Stimulated activated CD8-positive, alpha-beta memory T cell treated with anti-CD3 and anti-CD28 coated beads, Interleukin-12 subunit alpha, Interleukin-12 subunit beta, amount 100 ng/mL, for 24 hours (primary cell): ENCODE results near the gene CYFIP2.

ENCODE experiments used
- DNase-seq: peaks from one replicate; pipeline ENCODE4 v3.0.0-alpha.2; 2020; ENCODE audit errors: extremely low read depth

The CYFIP2 gene

DNA sequence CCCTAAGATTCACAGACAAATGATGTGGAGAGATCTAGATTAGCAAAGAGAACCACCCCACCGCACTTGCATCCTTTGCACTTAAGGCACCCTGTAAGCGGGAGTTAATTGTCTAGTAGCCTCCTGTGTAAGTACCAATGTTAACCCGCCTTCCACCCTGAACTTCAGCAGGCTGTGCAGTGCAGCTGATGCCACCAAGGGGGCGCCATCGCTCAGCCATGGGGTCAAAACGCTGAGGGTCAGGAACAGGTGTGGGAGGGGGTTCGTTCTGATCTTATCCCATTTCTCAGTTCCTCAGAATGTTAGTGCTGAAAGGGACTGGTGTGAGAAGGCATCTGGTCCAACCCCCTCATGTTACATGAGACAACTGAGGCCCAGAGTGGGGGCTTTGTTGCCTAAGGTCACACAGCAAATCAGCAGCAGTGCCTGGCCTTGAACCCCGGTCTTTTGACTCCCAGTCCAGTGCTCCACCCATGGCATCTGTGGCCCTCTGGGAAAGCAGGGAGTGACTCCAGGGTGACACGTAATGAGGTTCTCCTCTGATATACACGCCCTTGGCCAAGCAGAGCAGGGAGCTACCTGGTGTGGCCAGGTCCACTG is 57.3 kb downstream of the CYFIP2 start:
- DNase-seq: no peak

DNA sequence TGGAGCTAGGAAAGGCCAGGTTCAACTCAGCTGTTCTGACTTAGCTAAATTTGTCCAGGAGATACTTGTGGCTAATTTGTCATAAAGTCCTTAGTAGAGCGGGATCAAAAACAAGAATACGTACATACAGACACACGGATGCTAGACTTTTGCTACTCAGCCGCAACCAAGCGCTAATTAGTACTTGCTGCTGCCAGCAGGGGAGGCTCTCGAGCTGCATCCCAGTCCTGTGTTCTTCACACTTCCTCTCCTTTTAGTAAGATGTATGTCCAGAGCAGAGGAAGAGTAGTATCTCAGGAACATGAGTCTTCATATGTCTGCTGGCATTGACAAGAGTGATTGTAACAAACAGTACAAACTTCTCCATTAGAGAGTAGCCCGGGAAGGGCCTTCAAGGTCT is 58.3 kb downstream of the CYFIP2 start:
- DNase-seq: no peak

DNA sequence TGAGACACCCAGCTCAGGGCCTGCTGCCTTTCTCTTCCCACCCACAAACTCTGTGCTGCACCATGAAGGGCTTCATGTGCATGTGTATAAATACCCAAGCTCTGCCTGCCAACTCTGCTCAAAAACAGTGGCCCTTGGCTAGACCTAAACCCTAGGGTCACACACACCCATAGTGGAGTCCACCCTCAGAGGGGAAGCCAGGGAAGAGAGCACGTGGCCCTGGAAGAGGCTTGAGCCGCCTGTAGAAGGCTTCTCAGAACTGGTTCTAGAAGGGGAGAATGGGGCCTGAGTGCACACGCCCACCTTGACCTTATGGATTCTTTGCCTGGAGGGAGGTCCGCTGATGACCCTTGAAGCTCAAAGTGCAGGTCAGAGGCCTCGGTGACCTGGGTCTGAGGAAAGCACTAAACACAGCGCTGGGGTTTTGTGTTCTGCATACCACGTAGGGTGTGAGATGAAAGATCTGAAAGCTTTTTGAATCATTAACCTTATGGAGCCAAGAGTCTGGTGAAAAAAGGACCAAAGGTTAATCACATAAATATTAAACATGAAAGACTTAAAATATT is 60.6 kb downstream of the CYFIP2 start:
- DNase-seq: no peak

DNA sequence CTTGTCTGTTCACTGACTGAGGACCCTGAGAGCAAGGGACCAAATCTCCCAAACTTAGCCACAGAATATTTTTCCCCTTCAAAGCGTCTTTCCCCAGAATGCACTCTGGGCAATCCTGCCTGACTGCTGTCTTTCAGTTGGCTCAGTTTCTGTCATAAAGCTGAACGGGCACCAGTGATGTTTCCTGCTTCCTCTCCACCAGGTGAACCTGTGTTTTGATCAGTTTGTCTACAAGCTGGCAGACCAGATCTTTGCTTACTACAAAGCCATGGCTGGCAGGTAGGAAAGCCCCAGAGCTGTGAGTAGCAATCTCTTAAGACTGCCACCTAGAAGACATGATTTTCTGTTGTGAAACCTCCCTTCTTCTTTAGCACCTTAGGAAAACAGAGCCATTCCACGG is 61.8 kb downstream of the CYFIP2 start:
- no peak for DNase-seq

DNA sequence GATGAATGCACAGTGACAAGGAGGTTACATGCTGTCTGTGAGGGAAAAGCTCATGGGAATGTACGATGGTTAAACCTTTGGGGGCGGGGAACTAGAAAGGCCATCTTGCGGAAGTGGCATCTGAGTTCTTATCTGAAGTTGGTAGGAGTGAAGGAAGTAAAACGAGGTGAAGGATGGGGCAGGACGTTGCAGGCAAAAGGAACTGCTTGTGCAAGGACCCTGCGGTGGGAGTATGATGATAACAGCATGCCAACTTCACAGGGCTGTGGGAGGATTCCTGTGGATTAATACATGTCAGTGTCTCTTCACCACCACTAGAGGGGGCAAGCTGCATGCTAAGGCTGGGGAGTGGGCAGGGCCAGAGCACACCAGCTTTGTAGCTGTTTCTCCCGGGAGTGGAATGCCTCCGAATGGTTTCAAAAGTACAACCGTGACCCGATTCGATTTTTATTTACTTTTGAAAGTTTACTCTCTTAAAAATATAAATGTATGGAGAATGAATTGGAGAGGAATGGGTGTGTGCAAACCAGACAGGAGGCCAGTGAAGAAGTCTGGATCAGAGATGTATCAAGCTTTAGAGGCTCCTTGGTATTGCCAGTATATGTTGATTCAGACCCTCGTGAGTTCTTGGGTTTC is 62.5 kb downstream of the CYFIP2 start:
- DNase-seq: no peak

DNA sequence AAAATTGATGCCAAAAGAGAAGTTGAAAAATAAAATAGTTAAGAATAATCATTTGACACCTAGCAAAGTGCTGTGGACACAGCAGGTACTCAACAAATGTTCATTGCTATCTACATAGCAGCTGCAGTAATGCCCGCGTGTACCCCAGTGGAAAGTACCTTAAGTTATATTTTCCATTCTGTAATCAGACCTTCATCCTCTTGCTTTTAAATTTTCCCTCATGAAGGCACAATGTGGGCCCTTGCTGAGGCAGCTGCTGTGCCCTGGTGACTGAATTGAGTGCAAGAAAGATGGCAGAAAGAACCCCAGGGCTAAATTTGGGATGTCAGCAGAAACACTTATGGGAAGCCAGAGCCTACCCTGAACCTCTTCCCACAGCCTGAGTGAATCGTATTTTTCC is 65.9 kb downstream of the CYFIP2 start:
- no peak for DNase-seq

DNA sequence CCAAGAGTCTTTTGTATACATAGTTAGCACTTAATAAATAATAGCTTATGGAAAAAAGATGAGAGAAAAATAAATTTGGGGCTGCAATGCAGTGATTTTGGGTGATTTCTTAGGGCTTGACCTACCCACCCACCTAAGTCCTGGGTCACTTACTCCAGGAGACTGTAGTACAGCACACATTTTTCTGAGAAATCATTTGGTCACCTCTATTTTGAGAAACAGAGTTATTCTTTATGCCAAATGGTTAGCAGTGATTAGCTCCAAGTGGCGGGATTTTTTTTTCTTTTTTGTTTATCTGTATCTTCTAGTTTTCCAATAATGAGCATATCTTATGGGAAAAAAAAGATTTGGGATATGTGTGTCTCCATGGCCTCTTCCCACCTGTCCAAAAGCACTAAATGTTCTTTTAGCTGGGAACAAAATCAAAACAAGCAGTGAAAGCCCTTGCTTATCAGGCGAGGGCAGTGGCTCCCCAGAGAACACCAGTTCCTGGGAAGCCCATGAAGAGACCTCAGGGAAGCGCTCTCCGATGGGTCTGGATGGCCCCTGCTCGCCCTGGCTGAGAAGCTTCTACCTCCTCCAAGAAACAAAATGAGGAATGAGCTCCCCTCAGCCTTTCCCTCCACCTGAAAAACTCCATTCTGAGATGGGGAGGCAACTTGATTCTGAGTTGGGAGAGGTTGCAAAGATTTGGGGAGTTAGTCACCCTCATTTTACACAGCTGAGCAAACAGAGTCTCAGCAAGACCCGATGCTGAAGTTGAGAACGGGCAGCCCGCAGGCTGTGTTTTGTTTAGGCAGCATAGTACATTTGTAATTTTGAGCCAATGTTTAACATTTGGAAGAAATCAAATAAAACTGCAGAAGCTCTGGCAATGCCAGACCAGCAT is 69.9 kb downstream of the CYFIP2 start:
- DNase-seq: no peak

DNA sequence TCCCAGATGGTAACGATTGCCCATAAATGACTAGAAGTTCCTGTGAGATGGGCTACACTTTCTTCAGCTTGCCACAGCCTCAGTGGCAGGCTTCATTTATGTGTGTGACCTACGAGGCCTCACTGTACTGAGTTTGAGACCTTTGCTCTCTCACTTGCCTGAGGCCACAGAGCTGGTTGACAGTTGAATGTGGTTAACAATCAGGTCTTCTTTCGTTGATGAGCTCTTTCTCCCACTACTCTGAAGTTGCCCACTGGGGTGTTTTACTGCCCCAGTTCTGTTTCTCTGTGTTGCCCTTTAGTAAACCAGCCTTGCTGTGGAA is 70.5 kb downstream of the CYFIP2 start:
- no peak for DNase-seq

DNA sequence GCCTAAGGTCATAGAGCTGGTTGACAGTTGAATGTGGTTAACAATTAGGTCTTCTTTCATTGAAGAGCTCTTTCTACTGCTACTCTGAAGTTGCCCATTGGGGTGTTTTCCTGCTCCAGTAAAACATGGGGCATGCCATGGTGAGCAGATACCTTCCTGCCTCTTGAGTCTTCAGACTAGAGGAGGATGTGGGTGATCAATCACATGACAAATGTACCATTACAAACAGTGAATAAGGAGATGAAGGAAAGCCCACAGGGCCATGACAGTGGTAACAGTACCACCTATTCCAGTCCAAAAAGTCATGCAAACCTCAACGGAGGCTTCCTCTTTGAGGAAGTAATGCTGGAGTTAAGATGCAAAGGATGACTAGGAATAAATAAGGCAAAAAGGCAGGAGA is 73.5 kb downstream of the CYFIP2 start:
- DNase-seq: no peak

DNA sequence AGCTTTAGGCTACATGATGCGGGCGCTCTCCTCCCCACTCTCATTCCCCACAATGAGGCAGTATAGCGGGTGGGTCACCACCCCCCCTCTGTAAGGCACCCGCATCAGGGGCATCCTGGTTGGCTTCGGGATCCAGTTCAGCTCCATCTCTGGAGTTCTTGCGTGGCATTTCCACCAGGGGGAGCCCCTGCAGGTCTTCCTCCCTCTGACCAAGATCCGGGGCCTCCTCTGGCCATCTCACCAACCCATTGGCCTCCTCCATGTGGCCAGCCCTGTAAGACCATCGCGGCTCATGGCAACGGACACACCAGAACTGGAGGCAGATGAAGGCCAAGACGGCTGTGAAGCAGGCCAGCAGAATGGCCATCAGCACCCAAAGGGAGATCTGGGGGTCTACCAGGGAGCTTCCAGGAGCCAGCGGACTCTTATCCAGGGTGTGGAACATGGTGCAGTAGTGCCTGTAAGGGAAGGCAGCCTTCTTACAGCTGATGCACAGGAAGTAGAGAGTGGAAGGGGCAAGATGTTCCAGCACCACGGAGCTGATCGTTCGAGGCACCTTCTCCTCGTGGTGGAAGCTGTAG is 77.0 kb downstream of the CYFIP2 start:
- no peak for DNase-seq

DNA sequence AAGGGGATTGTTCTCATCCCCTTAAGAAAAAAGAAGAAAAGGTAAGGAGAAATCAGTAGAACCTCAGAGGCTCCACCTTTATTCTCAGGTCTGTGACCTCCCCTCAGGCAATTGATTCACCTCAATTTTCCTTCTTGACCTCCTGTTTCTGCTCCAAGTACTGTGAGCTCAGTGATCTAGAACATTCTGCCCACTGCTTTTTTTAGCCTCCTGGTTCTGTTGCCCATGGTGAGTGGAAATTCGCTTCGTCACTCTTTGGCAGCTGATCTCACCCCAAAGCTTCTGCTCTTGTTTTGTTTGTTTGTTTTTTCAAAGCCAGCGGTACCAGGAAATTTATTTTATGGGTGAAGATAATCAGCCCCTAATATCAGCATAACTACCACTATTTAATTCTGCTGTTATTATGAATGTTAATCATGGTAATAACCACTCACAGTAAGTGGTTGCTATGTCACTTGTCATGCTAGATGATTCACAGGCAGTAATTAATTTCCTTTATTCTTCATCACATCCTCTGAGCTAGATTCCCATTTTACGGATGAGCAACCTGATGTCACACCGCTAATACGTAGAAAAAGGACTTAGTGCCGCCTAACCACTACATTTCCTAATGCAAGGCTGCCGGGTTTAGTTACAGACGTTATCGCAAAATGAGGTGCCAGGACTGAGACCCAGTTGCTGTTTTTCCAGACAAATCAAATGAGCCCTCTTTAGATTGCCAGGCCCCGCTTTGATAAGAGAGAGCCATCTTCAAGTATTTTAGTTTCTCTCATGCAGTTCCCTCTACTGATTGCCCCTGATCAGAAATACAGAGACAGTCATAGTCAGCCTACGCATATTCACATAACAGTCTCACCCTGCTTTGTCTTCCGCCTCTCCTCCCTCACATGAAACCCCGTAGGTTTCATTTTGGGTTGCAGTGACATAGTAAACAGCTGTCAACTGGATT is 78.2 kb downstream of the CYFIP2 start:
- DNase-seq: no peak

DNA sequence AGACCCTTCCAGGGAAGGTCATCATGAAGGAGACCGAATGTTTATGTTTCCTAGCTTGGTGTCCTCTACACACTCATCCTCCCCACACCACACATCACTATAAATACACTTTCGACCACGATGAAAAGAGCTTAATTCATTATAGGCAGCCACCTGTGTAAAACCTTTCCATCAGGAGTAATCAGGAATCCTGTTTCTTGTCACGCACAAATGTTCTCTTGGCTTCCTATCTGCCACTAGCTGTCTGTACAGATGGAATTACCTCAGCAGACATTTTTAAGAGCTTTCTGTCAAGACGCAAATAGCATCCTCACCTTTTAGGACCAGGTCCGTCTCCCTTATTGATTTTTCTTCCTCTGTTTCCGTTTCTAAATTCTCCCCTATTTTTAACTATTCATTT is 79.1 kb downstream of the CYFIP2 start:
- DNase-seq: no peak

DNA sequence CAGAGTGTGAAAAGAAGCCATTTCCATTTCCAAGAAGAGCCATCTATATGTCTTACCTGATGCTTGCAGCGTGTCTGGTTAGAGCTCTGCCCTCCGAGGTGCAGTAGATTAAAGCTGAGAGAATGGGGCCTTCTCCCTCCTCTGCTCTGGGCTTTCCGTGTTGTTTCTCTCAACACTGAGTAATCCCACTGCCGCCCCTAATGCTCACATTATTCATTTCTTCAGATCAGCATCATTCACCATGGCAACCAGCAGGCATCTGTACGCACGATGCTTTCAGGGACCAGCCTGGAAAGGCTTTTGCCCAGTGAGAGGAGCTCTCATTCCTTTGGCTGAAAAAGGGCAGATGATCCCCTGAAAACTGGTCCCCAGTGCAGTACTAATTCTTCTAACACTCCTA is 79.6 kb downstream of the CYFIP2 start:
- no peak for DNase-seq

DNA sequence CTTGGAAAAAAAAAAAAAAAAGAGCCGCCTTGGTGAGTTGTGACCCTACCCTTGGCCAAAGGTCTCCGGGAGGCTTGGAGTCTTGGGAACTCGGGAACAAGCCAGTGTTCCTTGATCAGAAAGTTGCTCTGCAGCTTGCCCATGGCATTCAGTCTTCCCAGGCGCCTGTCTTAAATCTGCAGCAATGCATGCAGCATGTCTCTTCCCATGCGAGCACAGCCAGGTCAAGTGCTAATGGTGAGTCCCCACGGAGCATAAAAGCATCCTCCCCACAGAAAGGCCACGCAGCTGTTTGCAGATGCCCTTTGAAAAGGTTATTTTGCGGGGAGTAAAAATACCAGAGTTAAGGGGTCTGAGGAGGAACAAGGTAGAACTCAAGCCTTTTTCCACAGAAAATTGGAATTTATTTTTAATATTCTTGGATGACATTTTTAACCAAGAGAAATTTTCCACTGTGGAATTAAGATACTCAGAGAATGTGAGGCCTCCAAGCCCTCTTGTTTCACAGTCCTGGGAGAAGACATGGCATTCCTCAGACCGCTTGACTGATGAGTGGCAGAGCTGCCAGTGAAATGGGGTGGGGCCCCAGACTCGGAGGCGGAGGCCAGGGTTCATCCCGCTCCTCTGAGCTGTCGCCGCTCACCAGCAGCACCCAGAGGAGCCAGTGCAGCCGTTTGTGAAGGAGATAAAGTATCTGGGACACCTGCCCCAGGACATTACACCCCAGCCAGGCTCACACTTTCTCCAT is 81.6 kb downstream of the CYFIP2 start:
- DNase-seq: no peak

DNA sequence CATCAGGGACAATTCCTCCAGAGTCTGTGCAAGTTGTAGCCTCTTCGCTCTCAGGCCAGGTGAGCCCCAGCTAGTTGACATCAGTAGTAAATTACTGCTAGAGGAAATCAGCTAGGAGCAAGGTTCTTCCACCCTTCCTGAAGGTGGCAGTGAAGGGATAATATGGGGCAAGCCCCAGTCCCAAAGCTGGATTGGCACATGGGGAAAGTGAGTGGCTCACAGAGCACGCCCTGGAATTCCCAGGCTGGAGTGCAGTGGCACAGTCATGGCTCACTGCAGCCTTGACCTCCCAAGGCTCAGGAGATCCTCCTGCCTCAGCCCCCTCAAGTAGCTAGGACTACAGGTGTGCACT is 82.1 kb downstream of the CYFIP2 start:
- no peak for DNase-seq

DNA sequence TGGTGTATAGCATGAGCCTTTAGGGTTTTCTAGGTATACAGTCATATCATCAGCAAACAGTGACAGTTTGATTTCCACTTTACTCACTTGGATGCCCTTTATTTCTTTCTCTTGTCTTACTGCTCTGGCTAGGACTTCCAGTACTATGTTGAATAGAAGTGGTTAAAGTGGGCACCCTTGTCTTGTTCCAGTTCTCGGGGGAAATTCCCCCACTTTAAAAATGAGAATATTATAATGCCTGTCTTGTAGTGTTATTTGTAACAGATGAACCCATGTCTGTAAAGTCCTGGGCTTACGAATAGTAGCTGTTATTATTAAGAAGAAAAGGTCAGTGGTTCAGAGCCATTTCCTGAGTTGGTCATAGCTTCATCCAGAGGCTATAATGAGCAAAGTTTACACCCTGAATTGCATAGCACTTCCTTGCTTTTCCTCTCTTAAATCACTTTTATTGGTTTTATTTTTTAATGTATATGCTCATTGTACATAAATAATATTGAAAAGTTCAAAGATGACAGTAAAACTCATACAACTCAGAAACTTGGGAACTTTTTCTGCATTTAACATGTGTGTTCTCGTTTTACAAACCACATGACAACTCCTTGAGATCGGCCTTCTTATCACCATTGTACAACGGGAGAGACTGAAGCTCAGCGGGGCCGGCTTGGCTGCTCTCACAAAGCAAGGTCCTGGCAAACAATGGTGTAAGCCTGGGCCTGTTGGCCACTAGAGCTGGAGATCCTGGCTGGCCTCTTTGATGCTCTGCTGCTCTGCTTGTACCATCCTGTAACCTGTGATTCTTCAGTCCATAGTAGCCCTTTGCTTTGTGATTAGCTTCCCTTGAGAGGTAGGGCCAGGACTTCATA is 85.2 kb downstream of the CYFIP2 start:
- no peak for DNase-seq

DNA sequence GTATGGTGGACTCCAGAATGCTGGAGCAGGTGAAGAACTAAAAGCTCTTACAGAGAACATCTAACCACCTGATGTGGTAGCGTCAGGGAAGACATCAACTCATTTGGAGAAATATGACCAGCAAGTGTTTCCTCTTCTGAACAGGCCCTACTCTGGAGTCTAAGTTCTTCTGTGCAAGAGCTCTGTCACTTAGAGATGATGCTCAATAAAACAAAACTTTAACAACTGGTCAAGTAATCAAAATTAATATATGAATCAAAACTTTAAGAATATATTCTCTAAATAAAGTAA is 85.8 kb downstream of the CYFIP2 start:
- no peak for DNase-seq

DNA sequence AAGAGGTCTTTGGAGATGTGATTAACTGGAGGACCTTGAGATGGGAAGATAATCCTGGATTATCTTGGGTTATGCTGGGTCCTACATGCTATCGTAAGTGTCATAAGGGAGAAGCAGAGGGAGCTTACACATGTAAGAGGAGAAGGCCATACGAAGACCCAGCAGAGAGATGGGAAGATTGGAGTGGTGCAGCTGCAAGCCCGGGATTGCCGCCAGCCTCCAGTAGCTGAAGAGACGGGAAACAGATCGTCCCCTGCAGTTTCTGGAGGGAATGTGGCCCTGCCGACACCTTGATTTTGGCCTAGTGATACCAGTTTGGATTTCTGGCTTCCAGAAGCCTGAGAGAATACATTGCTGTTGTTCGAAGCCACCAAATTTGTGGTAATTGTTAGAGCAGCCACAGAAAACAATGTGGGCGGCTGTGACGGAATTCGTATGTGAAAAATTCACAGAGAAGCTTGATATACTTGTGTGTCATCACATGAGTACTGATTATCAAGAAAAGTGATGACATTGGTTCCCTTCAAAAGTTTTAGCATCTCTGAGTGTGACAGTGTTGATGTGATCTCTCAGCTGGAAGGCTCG is 86.9 kb downstream of the CYFIP2 start:
- DNase-seq: no peak

DNA sequence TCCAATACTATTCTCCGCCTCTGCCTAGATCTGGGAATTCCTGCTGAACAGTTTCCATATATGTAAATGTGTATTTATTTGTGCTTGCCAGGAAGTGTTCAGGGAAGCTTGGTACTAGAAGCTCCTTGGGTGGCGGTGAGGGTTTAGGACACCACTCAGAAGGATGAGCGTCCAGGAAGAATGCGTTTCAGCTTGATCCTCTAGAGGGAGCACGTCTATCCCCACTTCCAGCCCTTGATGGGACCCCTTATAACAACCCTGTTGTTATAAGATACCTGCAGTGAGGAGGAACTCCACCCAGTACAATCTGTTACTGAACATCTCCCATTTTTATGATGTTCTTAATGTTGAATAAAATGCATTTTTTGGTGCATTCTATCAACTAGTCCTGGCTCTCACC is 88.9 kb downstream of the CYFIP2 start:
- DNase-seq: no peak

DNA sequence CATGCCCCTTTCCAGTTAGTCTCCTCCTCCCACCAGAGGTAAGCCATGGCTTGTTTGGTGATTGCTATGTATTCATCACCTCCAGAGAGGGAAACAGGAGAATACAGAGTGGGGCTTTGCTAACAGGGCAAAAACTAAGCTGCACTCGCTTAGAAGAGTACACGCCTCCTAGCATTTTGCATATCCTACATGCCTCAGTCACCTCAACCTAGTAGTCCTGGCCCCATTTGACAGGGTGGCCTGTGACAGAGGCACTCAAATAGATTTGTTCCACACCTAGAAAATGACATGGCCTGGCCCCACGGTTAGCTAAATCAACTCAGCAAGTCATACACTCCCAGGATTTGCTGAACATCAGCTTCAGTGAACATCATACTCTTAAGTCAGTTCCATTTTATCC is 90.7 kb downstream of the CYFIP2 start:
- DNase-seq: no peak
